GM18511 (cell line): Measurements from ENCODE around the gene STRN3.
"Not testable (repeated sequence)": the region's sequence is repeated elsewhere in the genome, so short reads cannot be mapped to it uniquely, and the experiment has no call there.

Experiments
- ATAC-seq: cut with Tn5 transposase; IDR thresholded peaks from one replicate; pipeline ENCODE4 v1.9.1; 2021; ENCODE audit warnings: mild to moderate bottlenecking, moderate library complexity; ENCODE audit not compliant: unreplicated experiment

The STRN3 gene

GRCh38 chr14:31004007-31004406 is 22.2 kb downstream of the STRN3 start:
- not testable (repeated sequence) for ATAC-seq

DNA sequence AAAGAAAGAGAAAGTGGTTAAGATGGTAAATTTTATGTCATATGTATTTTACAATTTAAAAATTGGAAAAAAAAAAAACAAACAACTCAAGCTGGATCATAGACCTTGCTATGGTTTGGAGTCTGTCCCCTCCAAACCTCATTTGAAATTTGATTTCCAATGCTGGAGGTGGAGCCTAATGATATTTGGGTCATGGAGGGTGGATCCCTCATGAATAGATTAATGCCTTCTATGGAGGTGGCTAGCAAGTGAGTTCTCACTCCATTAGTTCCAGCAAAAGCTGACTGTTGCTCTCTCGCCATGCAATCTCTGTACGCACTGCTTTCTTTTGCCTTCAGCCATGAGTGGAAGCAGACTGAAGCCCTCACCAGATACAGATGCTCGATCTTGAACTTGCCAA is 22.9 kb downstream of the STRN3 start:
- ATAC-seq: no peak

GRCh38 chr14:31001339-31001658 is 24.9 kb downstream of the STRN3 start:
- no peak for ATAC-seq

- no peak for ATAC-seq
These were observed 25.4 kb downstream of the STRN3 start for GRCh38 chr14:31000629-31001338.

GRCh38 chr14:30999038-30999773 is 27.0 kb downstream of the STRN3 start:
- ATAC-seq: no peak

DNA sequence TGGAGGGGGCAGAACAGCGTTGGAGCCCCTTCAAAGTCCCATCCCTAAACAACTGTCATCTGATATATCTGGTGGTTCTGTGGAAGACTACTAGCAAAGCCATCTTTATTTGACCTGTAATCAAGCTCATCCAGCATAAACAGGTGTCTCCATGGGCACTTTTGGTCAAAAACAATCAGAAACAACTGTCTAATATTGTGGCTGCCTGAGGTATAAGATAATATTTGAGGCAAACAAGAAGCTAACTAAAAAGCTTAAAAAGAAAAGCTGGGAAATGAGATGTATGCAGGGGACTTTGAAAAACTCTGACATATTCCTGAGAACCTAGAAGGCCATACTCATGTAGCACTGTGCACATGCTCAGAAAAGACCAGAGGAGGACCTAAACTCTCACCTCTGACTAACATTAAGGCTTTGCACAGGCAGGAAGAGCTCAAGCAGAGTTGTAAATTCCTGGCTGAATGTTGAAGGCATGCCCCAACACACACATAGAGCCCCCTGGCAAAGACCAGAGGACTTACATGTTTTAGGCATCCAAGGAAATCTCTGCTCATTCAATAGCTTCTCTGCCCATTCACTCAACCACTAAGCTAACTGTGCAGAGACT is 28.0 kb downstream of the STRN3 start:
- no peak for ATAC-seq

GRCh38 chr14:30996892-30997659 is 29.1 kb downstream of the STRN3 start:
- no peak for ATAC-seq

- no peak for ATAC-seq
These were observed 30.5 kb downstream of the STRN3 start for GRCh38 chr14:30995689-30996088.

- peak; percentile 72 for ATAC-seq
These were observed 31.2 kb downstream of the STRN3 start for GRCh38 chr14:30994681-30995620.

DNA sequence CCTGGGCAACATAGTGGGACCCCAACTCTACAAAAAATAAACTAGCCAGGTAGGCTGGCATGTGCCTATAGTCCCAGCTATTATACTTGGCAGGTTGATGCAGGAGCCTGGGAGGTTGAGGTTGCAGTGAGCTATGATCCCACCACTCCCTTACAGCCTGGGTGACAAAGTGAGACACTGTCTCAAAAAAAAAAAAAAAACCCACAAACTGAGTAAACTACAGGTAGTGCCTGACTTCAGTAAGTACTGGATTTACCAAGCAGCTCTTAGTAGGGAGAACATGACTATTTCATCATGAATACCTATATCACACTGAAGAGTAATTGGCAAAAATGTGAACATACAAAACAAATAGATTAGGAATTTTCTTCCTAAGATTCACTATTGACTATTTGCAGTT is 33.1 kb downstream of the STRN3 start:
- ATAC-seq: no peak

DNA sequence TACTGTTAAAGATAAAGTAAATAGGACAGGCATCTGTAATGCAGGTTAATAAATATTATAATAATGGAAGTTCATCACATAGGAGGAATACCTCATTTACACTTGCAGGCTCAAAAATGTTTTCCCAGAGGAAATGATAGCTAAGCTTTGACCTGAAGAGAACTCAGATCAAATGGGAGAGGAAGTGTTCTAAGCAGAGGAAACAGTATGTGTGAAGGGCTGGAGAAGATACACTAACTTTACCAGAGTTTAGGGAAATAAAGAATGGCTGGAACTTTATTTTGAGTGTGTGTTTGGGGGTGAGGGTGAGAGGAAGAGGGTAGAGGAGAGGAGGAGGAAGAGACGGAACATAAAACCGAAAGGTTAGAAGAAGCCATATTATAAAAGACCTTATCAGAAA is 34.8 kb downstream of the STRN3 start:
- ATAC-seq: no peak

DNA sequence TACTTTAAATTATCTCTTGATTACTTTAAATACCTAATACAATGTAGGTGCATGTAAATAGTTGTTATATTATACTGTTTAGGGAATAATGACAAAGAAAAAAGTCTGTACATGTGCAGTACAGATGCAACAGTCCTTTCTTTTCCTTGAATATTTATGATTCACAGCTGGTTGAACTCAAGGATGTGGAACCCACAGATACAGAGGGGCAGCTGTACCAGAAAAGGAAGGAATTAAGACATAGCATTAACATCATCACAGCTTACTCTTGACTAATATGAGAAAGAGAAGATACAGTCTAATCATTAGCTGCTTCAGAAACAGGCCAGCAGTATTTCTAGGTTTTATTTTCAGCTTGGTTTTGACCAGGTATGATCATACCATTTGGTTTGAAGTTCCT is 35.4 kb downstream of the STRN3 start:
- no peak for ATAC-seq

DNA sequence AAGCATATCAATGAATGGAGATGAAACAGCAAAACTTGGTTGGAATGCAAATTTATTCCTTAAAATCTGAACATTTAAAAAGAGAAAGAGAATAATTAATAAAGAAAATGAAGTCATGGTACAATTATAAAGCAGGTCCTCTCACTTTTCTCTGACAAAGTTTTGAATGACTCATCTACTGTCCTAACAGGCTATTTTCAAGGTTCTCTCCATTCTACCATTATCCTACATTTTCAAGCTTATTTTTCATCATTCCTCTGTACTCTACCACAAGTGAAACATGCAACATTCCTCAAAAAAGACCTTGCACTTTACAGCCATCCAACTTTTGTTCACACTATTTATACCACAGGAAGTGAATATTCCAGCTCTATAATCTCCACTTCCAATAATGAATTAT is 37.7 kb downstream of the STRN3 start:
- no peak for ATAC-seq

GRCh38 chr14:30985796-30986195 is 40.4 kb downstream of the STRN3 start:
- no peak for ATAC-seq

- no peak for ATAC-seq
These were observed 42.3 kb downstream of the STRN3 start for GRCh38 chr14:30983858-30984257.

- no peak for ATAC-seq
These were observed 43.6 kb downstream of the STRN3 start for GRCh38 chr14:30982533-30982932.

GRCh38 chr14:30980980-30981379 is 45.2 kb downstream of the STRN3 start:
- ATAC-seq: no peak

- ATAC-seq: not testable (repeated sequence)
These were observed 46.0 kb downstream of the STRN3 start for GRCh38 chr14:30980106-30980704.

DNA sequence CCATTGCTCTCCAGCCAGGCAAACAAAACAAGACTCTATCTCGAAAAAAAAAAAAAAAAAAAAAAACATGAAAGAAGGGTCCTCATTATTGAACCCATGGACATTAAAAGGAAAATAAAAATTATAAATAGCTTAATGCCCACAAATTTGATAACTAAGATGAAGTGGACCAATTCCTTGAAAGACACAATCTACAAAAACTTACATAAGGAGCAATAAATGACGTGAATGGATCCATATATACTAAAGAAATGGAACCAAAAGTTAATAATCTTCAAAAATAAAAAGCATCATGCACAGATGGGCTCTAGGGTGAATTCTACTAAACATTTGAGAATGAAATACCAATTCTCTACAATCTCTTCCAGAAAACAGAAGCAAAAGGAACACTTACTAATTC is 48.4 kb downstream of the STRN3 start:
- no peak for ATAC-seq

GRCh38 chr14:30974628-30975027 is 51.6 kb downstream of the STRN3 start:
- no peak for ATAC-seq
